Measurements from ENCODE around the gene CDPF1. TPM values are rescaled to one million over a fixed set of nuclear protein-coding genes. Genes with fewer than 3 reads are reported as not detected.
"Not testable (repeated sequence)": the region's sequence is repeated elsewhere in the genome, so short reads cannot be mapped to it uniquely, and the experiment has no call there.

CDPF1 gene
- total RNA-seq, 3 donors from 2014 or later: 7.5 to 16.6 (median 13.3) TPM

- DNase-seq (ENCODE audit: low spot score in 2 of 2): no peak
- Histone ChIP-seq H3K36me3 (no peaks in the 10 kb centered on the region), H3K27ac (peak overlapping the region in 1 of 2 donors; percentile 56), H3K4me3 (peak overlapping the region in 1 of 3 donors; percentile 80), H3K27me3 (no peaks in the 10 kb centered on the region), H3K9me3 (no peaks in the 10 kb centered on the region), H3K4me1 (no peaks in the 10 kb centered on the region)
- TF ChIP-seq CTCF (IDR thresholded peaks at IDR 0.05) (no peak), POLR2A (IDR thresholded peaks at IDR 0.05) (no peak), POLR2AphosphoS5 (IDR thresholded peaks at IDR 0.05) (no peak)
- intact Hi-C loops (cut with DNase I; ENCODE audit: low total_unique reads): no loop called here
Measured at GRCh38 chr22:46269564-46269963, 19.5 kb upstream of the CDPF1 start.

- Histone ChIP-seq H3K4me1 (no peaks in the 10 kb centered on the region), H3K27me3 (no peaks in the 10 kb centered on the region), H3K4me3 (peak within 1 kb of the TSS; percentile 62 to 82 (median 80)), H3K9me3 (no peaks in the 10 kb centered on the region), H3K36me3 (no peaks in the 10 kb centered on the region), H3K27ac (peak within 1 kb of the TSS; percentile 70 to 81)
- TF ChIP-seq POLR2A (IDR thresholded peaks at IDR 0.05) (no peak), CTCF (IDR thresholded peaks at IDR 0.05) (no peak), POLR2AphosphoS5 (IDR thresholded peaks at IDR 0.05) (peak in 1 of 3 donors; percentile 82)
- intact Hi-C loops (cut with DNase I; ENCODE audit: low total_unique reads): no loop called here
- peak; percentile 82 to 92 for DNase-seq (ENCODE audit: low spot score in 2 of 2)
Measured at GRCh38 chr22:46267431-46268279, 17.6 kb upstream of the CDPF1 start, which contains the start of gene TTC38. TSS of gene TTC38 (plus strand) at chr22:46268008. CDS start at chr22:46268040, 32 bp downstream.

- H3K4me3 ChIP-seq; H3K27ac ChIP-seq; H3K9me3 ChIP-seq; intact Hi-C loops (cut with DNase I; ENCODE audit: low total_unique reads); H3K36me3 ChIP-seq; DNase-seq (ENCODE audit: low spot score in 2 of 2); H3K4me1 ChIP-seq; H3K27me3 ChIP-seq: not testable (repeated sequence)
Measured at GRCh38 chr22:46265627-46266026, 15.5 kb upstream of the CDPF1 start.

GRCh38 chr22:46264520-46264919 lies 14.4 kb upstream of the CDPF1 start:
- H3K36me3 ChIP-seq; H3K4me3 ChIP-seq; H3K9me3 ChIP-seq; intact Hi-C loops (cut with DNase I; ENCODE audit: low total_unique reads); H3K4me1 ChIP-seq; H3K27me3 ChIP-seq; H3K27ac ChIP-seq; DNase-seq (ENCODE audit: low spot score in 2 of 2): not testable (repeated sequence)

- H3K4me1 ChIP-seq: no peaks in the 10 kb centered on the region
Measured at GRCh38 chr22:46263216-46263590, 13.1 kb upstream of the CDPF1 start, which contains the start of gene PKDREJ. TSS of gene PKDREJ (minus strand) at chr22:46263343. CDS start at chr22:46263322, 21 bp downstream.

More at GRCh38 chr22:46263216-46263590, 13.1 kb upstream of the CDPF1 start, which contains the start of gene PKDREJ:
- TF ChIP-seq POLR2AphosphoS5 (IDR thresholded peaks at IDR 0.05) (no peak), POLR2A (IDR thresholded peaks at IDR 0.05) (no peak), CTCF (IDR thresholded peaks at IDR 0.05) (no peak)
- H3K36me3 ChIP-seq: no peaks in the 10 kb centered on the region
- no peaks in the 10 kb centered on the region for H3K9me3 ChIP-seq
- DNase-seq (ENCODE audit: low spot score in 2 of 2): peak in 1 of 2 donors; percentile 47
- H3K4me3 ChIP-seq: peak within 1 kb of the TSS; percentile 15 to 67 (median 45)
- H3K27ac ChIP-seq: no peak within 1 kb of the TSS
- intact Hi-C loops (cut with DNase I; ENCODE audit: low total_unique reads): no loop called here
- H3K27me3 ChIP-seq: no peaks in the 10 kb centered on the region
